Liver (tissue), 3 donors: ENCODE data around the gene RPS3.

Source experiments
- EGR1 ChIP-seq, 2 donors: IDR thresholded peaks; 2 replicates each; pipeline ENCODE4 v1.6.1; 2016 to 2018; ENCODE audit warnings: antibody characterized with exemption in 2 of 2, low read depth in 2 of 2
- HNF4A ChIP-seq, 2 donors: conservative IDR thresholded peaks; 2 replicates each; pipeline ENCODE4 v1.6.1; 2016; ENCODE audit warnings: antibody characterized with exemption in 2 of 2, mild to moderate bottlenecking in 2 of 2
- HNF4G ChIP-seq: IDR thresholded peaks from 2 replicates; pipeline ENCODE4 v1.6.1; 2016; ENCODE audit warnings: antibody characterized with exemption
- JUND ChIP-seq, 2 donors: IDR thresholded peaks; 2 replicates each; pipeline ENCODE4 v1.6.1; 2016; ENCODE audit warnings: antibody characterized with exemption in 2 of 2
- NR2F2 ChIP-seq: IDR thresholded peaks from 2 replicates; pipeline ENCODE4 v1.6.1; 2016; ENCODE audit warnings: antibody characterized with exemption
- RAD21 ChIP-seq, 2 donors: IDR thresholded peaks; 2 replicates each; pipeline ENCODE4 v1.6.1; 2016; ENCODE audit warnings: antibody characterized with exemption in 2 of 2, mild to moderate bottlenecking in 2 of 2
- SP1 ChIP-seq: IDR thresholded peaks from 2 replicates; pipeline ENCODE4 v1.6.1; 2018; ENCODE audit warnings: antibody characterized with exemption, mild to moderate bottlenecking
- TAF1 ChIP-seq: conservative IDR thresholded peaks from 2 replicates; pipeline ENCODE4 v1.6.1; 2016; ENCODE audit warnings: antibody characterized with exemption, mild to moderate bottlenecking
- TF ChIP-seq, protein P1 (sequence below): fragments of 150-350 bp; IDR thresholded peaks from 2 replicates; pipeline ENCODE4 v1.5.1; 2017; ENCODE audit warnings: improper control_type of control experiment, low read depth, low read length; ENCODE audit not compliant: missing input control
- TF ChIP-seq, protein P2 (sequence below): IDR thresholded peaks from 2 replicates; pipeline ENCODE4 v1.6.1; 2016; ENCODE audit warnings: antibody characterized with exemption
- TF ChIP-seq, protein P3 (sequence below): IDR thresholded peaks from 2 replicates; pipeline ENCODE4 v1.6.1; 2016; ENCODE audit warnings: antibody characterized with exemption, mild to moderate bottlenecking
- TF ChIP-seq, protein P4 (sequence below): IDR thresholded peaks from 2 replicates; pipeline ENCODE4 v1.6.1; 2016; ENCODE audit warnings: antibody characterized with exemption
- TF ChIP-seq, protein P5 (sequence below): IDR thresholded peaks from 2 replicates; pipeline ENCODE4 v1.6.1; 2016; ENCODE audit warnings: antibody characterized with exemption
- donor health status: healthy.
- donor health status: healthy.

DNA sequence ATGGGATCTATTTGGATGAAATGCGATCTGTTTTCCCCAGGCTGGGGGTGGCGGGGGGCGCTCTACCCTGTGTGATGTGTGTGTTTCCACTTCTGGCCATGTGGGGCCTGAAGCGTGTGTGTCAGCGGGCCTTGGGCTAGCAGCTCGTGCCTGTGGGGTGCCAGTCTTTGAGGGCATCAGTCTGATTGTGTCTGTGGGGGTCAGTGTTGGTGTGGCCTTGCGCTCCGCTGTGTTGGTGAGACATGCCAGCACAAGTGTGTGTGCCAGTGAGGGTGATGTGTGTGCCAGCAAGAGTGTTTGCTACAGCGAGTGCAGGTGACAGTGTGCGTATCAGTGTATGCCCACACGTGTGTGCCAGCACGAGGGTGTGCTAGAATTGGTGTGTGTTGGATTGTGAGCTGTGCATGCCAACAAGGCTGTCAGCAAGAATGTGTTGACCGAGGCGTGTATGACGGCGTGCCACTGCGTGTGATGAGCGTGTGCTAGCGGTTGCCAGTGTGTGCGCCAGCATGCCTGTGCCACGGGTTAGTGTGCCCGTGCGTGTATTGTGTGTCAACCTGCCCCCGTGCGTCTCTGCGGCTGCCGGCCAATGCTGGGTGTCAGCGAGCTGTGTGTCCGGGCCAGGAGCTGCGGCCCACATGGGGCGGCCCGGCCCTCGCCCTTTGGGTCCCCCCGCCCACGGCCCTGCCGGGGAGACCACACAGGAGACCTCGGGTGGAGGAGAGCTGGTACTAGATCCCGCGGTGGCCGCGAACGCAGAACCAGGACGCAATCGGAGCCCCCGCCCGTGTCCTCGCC is 48.4 kb upstream of the RPS3 start:
- no peak for TF ChIP-seq JUND (IDR thresholded peaks at IDR 0.05)
- TF ChIP-seq, protein P1, sequence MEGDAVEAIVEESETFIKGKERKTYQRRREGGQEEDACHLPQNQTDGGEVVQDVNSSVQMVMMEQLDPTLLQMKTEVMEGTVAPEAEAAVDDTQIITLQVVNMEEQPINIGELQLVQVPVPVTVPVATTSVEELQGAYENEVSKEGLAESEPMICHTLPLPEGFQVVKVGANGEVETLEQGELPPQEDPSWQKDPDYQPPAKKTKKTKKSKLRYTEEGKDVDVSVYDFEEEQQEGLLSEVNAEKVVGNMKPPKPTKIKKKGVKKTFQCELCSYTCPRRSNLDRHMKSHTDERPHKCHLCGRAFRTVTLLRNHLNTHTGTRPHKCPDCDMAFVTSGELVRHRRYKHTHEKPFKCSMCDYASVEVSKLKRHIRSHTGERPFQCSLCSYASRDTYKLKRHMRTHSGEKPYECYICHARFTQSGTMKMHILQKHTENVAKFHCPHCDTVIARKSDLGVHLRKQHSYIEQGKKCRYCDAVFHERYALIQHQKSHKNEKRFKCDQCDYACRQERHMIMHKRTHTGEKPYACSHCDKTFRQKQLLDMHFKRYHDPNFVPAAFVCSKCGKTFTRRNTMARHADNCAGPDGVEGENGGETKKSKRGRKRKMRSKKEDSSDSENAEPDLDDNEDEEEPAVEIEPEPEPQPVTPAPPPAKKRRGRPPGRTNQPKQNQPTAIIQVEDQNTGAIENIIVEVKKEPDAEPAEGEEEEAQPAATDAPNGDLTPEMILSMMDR, result no peak
- TF ChIP-seq, protein P2, sequence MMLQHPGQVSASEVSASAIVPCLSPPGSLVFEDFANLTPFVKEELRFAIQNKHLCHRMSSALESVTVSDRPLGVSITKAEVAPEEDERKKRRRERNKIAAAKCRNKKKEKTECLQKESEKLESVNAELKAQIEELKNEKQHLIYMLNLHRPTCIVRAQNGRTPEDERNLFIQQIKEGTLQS, result no peak
- TF ChIP-seq RAD21 (IDR thresholded peaks at IDR 0.05), result no peak
- TF ChIP-seq SP1, result no peak
- TF ChIP-seq, protein P3, sequence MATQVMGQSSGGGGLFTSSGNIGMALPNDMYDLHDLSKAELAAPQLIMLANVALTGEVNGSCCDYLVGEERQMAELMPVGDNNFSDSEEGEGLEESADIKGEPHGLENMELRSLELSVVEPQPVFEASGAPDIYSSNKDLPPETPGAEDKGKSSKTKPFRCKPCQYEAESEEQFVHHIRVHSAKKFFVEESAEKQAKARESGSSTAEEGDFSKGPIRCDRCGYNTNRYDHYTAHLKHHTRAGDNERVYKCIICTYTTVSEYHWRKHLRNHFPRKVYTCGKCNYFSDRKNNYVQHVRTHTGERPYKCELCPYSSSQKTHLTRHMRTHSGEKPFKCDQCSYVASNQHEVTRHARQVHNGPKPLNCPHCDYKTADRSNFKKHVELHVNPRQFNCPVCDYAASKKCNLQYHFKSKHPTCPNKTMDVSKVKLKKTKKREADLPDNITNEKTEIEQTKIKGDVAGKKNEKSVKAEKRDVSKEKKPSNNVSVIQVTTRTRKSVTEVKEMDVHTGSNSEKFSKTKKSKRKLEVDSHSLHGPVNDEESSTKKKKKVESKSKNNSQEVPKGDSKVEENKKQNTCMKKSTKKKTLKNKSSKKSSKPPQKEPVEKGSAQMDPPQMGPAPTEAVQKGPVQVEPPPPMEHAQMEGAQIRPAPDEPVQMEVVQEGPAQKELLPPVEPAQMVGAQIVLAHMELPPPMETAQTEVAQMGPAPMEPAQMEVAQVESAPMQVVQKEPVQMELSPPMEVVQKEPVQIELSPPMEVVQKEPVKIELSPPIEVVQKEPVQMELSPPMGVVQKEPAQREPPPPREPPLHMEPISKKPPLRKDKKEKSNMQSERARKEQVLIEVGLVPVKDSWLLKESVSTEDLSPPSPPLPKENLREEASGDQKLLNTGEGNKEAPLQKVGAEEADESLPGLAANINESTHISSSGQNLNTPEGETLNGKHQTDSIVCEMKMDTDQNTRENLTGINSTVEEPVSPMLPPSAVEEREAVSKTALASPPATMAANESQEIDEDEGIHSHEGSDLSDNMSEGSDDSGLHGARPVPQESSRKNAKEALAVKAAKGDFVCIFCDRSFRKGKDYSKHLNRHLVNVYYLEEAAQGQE, result no peak
- no peak for TF ChIP-seq TAF1
- TF ChIP-seq, protein P4, sequence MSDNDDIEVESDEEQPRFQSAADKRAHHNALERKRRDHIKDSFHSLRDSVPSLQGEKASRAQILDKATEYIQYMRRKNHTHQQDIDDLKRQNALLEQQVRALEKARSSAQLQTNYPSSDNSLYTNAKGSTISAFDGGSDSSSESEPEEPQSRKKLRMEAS, result no peak
- no peak for TF ChIP-seq HNF4A (conservative IDR thresholded peaks at IDR 0.05)
- no peak for TF ChIP-seq HNF4G
- TF ChIP-seq, protein P5, sequence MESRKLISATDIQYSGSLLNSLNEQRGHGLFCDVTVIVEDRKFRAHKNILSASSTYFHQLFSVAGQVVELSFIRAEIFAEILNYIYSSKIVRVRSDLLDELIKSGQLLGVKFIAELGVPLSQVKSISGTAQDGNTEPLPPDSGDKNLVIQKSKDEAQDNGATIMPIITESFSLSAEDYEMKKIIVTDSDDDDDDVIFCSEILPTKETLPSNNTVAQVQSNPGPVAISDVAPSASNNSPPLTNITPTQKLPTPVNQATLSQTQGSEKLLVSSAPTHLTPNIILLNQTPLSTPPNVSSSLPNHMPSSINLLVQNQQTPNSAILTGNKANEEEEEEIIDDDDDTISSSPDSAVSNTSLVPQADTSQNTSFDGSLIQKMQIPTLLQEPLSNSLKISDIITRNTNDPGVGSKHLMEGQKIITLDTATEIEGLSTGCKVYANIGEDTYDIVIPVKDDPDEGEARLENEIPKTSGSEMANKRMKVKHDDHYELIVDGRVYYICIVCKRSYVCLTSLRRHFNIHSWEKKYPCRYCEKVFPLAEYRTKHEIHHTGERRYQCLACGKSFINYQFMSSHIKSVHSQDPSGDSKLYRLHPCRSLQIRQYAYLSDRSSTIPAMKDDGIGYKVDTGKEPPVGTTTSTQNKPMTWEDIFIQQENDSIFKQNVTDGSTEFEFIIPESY, result no peak
- TF ChIP-seq EGR1 (IDR thresholded peaks at IDR 0.05; ENCODE audit: low read depth in 2 of 2), result no peak
- TF ChIP-seq NR2F2, result no peak
